Retina (tissue), 1 donor: ENCODE measurements around the gene ASTL.
"Not testable (repeated sequence)": the region's sequence is repeated elsewhere in the genome, so short reads cannot be mapped to it uniquely, and the experiment has no call there.

Experiments
- DNase-seq: peaks from one replicate; pipeline ENCODE4 v3.0.0-alpha.2; 2016

The ASTL gene

DNA sequence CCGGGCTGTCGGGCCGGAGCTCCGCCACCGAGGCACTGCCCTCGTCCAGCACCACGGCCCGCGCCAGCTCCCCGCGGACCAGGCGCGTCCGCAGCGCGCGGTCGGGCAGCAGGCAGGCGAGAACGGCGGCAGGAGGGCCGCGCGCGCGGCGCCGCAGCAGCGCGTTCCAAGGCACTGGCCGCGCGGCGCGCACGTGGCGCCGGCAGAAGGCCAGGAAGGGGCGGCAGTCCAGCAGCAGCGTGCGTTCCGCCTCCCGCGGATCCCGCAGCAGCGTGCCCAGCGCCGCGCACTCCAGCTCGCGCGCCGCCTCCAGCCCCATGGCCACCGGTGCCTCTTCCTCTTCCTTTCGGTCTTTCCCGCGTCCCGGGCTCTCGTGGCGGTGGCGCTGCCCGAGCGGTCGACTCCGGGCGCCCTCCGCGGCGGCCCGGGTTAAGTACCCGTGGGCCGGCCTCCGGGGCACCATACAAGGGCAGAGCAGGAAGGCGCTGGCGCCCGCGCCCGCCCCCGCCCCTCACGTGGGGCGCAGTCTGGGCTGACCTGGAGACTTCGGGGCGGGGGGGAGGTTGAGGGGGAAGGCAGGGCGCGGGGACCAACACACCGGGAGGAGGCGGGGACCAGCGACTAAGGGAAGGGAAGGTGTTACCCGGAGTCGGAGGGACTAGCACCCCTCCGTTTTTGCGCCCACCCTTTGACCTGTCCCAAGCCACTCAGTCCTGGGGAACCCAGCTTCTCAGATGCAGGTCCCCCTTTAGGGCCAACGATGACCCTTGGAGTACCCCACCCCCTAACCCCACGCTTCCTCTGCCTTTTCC, 6.9 kb upstream of the ASTL start, which contains the start of gene DUSP2:
DUSP2 (minus strand) TSS at position 405 of the 812 bp plus-strand sequence; CDS start at position 319, 86 bp downstream.
- peak; percentile 88 for DNase-seq

DNA sequence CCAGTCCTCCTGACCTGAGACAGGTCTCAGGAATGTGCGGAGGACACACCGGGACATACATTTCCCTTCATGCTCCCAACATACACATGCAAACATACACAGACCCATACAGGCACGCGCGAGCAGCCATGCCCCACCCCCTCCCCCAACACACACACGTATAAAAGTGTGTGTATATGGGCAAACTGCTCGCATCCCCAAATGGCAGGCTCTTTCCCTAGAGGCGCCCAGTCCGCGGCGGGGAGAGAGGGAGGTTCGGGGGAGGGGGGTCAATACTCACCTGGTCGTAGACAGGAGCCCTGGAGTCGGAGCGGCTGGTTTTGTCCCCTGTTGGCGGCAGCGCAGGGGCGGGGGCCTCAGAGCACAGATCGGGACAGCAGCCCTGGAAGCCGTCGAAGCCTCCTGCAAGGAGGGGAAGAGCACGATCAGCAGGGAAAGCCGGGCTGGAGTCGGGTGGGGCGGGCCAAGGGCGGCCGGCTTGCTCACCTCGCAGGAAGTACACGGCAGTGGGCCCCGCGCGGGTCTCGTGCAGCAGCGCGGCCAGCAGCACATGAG, 6.3 kb upstream of the ASTL start:
- peak; percentile 72 for DNase-seq

DNA sequence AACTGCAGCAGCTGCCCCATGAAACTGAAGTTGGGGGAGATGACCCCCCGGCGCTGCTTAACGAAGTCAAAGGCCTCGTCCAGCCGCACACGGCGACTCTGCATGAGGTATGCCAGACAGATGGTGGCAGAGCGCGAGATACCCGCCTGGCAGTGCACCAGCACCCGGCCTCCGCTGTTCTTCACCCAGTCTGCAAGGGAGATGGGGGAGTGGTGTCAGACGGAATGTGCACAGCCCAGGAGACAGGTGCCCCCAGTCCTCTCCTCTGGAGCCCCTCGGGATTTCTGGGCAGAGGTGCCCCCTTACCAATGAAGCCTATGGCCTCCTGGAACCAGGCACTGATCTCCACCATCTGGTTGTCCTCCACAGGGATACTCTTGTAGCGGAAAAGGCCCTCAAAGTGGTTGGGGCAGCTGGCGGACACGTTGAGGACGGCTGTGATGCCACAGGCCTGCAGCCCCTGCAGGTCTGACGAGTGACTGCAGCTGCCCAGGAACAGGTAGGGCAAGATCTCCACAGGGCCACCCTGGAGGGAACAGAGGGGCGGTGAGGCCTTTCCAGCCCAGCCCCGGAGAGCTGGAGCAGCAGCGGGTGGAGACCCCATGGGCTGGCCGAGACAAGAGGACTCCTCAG, 5.7 kb upstream of the ASTL start:
- DNase-seq = peak; percentile 42

DNA sequence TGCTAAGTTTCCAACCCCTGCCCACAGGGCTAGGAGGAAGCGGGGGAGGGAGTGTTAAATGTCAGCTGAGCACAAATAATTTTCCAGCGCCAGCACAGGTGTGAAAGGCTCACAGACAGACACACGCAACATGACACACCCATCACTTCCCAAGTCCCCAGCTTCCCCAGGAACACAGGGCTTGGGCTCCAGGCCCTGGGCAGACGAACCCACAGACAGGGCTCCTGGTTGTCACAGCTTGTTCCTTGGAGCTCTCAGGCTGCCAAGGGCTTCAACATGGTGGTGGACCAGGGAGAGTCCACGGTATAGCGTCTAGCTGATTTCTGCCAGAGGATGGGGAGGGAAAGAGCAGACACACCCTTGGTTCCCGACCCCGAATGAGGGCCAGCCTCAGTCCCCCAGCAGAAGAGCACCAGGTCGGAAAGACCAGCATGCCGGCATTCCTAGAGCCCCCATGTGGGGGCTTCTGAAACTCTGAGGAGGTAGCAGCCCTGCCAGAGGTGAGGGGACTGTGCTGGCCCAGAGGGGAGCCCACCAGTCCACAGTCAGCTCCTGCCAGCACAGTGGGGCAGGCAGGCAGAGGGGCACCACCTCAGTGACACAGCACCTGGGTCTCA, 5.0 kb upstream of the ASTL start:
- no peak for DNase-seq

DNA sequence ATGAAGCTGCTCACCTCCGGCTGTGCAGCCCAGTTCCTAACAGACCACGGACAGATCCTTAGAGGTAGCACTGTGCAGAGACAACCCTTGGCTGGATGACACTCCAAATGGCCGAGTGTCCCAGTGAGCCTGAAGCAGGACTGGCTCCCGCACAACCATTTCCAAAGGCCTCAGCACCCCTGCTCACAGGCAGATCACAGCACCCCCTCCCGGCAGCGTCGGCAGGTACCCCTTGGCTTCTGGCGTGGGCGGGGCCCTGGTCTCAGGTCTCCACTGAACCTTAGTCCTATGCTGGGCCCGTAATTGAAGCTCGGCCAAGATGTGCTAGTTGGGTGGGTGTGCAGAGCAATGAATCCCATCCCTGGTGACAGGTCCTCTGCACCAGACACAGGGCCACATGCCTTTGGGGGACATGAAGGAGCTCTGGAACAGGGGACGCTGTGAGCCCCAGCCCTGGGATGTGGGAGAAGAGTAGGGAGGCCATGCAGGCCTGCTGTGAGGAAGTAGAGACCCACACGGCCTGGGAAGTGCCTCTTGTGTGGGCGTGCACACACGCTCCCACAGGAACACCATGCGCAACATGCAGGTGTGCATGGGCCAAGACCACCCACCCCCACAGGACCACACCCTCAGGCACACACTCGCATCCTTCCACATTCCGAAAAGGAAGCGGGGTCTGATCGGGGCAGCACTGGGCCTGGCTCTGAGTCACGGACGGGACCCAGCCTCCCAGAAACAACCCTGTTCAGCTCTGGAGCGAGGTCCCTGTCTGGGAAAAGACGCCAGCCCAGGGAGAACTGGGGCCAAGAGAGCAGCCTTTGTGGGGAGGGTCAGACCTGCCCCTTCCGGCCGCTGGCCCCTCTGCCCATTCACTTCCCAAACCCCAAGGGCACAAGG, 4.2 kb upstream of the ASTL start:
- DNase-seq = no peak

DNA sequence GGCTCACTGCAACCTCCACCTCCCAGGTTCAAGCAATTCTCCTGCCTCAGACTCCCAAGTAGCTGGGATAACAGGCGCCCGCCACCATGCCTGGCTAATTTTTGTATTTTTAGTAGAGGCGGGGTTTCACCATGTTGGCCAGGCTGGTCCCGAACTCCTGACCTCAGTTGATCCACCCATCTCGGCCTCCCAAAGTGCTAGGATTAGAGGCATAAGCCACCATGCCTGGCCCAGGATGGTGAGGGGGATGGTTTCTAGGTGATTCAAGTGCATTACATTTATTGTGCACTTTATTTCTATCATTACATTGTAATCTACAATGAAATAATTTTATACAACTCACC, 3.3 kb upstream of the ASTL start:
- not testable (repeated sequence) for DNase-seq

DNA sequence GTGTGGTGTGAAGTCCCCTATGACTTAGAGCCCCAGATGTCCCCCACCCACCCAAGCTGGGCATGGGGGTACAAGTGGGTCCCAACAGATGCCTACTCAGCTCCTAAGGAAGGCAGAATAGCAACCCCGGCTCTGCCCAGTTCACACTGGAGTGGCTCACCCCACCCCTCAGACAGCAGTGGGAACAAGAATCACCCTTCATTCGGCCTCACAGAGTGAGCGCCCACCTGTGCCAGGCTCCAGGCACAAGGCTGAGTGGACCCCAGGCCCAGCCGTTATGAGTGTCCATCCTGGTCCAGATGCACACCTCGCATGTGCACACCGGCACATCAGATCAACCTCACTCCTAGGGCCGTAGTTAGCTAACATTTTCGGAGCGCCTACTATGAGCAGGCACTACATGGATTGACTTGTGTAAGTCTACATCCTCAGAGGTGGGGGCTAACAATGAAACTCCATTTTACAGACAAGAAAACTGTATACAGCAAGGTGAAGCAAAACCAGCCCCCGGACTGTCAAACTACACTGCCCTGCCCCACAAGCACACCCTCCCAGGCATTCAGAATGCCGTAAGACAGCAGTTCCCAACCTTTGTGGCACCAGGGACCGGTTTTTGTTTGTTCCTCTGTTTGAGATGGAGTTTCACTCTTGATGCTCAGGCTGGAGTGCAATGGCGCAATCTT, 2.8 kb upstream of the ASTL start:
- no peak for DNase-seq

DNA sequence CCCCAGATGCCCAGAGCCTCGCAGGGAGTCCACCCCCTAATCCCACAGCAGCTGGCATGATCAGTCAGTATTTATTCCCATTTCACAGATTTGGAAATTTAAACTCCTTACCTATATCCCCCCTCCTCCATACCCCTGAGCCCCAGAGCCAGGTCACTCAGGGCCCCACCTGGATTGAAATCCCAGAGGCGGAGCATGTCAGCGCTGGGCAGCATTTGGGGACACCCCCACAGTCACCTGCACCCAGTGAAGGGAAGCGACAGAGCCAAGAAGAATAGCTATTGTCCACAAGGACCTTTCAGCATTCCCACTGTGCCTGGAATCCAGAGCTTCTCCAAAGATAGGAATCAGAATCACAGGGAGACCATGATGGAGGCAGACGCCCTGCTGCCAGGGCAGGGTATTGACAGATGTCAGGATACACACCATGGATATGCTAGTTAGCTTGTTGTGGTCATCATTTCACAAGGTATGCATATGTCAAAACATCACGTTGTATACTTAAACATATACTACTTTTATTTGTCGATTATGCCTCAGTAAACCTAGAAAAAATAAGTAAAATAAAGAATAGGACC, 968 bp upstream of the ASTL start:
- no peak for DNase-seq

DNA sequence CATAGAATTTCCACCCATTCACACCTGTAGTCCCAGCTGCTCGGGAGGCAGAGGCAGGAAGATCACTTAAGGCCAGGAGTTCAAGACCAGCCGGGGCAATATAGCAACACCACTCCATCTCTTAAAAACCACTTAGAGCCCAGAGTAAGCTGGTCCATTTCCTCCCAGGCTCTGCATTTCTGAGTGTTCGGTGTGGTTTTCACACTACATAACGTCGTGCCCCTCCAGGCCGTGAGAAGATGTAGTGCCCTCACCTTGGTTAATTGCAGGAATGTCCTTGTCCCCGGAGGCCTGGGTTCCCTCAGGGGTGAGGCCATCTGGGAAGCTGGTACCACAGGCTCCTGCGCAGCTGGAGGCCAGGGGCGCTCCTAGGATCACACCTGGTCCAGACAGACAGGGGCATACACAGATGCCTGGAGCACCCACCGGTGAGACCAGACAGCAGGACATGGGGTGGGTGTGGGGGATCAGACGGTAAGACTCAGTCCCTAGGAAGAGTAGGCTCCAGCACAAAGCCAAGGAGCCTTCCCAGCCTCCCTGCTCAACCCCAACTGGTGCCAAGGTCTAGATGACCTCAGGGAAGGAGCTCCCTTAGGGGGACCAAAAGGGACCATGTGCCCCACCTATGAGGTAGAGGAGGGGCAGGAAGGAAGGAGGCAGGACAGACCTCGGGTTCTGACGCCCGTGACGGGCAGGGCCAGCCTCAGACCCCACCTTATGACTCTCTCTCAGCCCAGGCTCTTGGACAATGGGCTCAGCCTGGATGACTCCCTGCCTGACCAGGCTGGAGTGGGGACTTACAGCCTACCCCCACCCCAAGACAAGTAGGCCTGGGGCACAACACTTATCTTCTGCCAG, 752 bp downstream of the ASTL start:
- no peak for DNase-seq

DNA sequence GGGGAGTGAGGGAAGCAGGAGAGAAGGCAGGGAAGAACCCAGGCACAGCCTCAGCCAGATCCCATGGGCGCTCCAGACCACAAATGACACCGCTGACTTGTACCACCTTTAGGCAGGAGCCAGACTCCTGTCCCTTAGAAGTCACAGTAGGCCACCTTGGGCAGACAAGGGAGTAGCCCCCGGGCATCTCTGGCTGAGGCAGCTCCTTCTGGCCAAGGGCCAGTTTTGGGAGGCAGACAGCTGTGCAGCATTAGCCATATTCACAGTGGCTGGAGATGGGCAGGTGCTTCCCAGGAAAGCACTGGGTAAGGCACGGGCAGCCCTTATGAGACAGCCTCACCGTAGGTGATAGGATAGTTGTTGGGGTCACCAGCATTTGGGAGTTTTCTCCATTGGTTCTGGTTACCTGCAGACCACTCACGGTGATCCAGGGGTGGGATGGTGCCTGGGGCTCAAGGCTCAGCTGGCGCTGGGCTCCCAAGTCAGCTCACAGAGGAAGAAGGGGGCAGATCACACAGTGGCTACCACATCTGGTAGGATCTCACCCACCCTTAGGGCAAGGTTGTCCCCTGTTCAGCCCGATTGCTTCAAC, 2.1 kb downstream of the ASTL start:
- no peak for DNase-seq

DNA sequence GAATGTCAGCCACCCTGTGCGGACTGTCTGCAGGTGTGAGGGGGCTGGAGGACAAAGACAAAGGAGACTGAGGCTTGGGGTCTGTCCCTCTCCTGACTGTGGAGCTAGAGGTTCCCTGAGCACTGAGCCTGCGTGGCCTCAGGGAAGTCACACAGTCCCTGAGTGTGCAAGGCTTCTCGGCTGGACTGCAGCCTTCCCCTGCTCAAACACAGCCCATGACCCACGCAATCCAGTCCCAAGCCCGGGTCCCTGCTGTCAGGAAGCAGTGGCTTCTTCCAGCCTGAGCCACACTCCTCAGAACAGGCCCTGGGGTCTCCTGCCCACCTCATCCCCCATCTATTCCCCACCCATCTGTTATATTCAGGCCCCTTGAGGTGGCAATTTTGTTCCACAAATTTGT, 2.7 kb downstream of the ASTL start:
- DNase-seq = no peak

DNA sequence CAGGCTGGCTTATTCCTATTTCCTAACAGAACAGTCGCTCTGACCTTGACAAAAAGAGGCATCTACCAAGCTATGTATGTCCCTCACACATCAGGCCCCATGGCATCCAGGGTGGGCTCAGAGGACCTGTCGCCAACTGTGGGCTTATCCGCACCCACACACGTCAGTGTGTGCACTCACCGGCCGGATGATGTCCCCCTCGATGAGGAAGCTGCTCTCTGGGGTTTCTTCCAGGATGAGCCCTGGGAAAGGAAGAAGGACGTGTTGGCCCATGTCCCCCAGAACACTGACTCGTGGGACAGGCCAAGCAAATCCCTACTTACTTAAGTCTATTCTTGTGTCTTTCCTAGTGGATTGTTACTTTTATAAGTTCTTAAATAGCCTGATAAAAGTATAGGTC, 3.1 kb downstream of the ASTL start:
- no peak for DNase-seq

DNA sequence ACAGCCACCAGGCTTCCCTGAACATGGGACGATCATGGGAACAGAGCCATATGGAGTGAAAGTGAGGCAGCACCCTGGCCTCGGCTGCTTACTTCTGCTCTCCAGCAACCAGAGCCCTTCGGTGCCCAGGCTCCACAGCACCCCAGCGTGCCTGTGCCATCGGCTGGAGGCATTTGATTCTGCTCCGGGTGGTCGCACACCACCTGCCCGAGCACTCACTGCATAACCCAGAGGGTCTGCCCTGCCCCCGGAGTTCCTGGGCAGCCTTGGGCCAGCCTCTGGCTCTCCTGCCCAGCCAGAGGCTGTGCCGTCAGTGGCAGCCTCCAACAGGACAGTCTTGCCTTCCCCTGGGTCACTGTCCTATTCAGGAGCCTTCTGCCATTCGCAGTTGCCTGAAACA, 3.9 kb downstream of the ASTL start:
- DNase-seq = no peak

DNA sequence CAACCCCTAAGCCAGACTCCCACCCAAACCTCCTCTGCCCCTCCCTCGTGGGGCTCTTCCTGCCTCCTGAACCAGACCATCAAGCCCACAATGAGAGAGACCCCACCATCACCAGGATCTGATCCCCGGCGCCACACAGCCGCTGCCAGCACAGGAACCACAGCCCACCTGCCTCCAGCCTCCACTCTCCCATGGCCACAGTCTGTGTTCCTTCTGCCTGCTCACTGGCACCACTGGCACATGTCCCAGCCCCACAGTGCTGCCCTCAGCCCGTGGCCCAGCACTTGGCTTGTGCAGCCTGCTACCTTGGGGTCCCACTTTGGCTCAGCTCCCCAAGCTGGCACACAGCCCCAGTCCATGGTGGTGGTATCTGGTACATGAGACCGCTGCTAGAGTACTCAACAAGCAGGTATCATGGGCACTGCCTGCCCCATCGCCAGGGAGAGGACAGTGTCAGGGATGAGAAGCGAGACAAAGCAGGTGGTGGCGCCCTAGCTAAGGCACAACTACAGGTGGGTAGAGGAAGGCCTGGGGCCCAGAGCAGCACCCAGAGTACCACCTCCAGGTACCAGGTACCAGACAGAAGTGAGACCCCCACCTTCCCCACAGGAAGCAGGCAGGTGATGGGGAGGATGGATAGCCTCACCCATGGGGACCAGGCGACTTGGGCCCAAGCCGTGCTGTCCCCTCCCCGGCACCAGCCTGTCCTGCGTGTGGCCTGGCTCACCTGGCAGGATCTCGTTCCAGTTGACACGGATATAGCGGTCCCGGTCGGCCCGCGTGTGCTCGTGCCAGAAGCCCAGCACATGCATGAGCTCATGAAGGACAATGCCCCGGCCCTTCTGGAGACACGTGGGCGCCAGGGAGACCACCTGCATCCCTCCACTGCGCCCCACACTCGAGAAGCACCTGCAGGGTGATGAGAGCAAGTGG, 6.2 kb downstream of the ASTL start:
- DNase-seq = no peak

DNA sequence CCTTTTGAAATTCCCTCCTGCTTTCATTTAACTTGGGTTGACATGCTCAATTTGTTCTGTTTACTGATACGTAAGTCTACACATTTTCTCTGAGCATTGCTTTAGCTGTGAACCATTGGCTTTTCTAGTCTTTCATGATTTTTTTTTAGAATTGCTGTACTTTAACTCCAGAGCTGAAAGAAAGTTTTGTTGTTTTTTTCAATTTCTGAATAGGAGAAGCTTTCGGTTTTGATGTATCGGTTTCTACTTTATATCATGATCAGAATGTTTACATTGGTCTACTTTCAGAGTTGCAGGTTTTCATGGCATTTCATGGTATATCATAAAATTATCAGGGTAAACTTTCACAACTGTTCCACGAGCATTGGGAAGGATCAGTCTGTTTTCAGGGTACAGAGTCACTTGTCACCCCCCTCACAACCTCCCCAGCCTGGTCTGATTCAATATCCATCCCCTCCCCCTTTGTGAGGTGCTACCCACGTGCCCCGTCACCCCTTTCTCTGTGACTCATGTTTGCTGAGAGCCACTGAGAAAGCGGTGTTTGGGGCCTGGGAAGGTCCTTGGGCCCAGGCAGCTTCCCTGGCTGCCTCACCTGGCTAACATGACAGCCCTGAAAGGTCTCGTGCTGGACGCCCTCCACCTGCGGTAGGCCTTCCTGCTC, 7.0 kb downstream of the ASTL start:
- DNase-seq = no peak

DNA sequence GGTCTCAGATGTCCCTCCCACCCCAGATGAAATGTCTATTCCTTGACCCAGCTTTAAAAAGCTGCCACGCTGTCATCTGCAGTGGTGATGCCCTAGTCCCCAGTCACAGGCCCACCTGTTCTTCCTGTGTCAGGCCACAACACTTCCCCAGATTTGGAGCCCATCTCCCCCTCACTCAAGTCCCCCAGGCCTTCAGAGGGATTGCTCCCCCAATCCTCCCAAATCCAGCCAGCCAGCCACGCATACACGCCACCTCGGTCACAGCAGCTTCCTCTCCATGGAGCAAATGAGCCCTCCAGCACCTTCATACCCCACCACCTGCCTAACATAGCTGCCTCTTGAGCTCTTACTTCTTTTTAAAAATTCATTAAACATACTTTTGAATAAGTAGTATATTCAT, 7.8 kb downstream of the ASTL start:
- DNase-seq = no peak

DNA sequence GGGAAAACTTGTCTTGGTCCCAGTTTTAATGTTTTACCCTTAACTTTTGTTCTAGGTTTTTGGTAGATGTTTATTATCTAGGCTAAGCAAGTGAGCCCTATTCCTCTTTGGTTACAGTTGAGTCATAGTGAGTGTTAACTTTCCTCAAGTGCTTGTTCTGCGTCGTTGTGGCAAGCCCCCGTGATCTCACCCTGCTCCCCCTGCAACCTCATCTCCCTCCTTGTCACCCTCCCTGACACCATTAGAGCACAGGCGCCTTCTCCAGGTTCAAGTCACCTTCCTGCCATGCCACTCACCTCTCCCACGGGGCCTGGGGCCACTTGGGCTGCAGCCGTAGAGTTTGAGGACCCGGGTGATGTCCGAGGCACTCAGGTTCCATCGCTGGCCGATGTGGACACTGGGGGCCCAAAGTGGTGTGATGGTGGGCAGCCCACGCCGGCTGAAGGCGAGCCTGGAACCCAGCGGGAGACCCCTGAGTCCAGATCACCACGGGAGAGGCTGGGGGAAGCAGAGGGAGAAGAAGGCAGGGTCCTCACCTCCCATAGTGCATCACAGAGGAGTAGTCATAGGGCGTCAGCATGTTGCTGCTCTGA, 8.7 kb downstream of the ASTL start:
- no peak for DNase-seq

DNA sequence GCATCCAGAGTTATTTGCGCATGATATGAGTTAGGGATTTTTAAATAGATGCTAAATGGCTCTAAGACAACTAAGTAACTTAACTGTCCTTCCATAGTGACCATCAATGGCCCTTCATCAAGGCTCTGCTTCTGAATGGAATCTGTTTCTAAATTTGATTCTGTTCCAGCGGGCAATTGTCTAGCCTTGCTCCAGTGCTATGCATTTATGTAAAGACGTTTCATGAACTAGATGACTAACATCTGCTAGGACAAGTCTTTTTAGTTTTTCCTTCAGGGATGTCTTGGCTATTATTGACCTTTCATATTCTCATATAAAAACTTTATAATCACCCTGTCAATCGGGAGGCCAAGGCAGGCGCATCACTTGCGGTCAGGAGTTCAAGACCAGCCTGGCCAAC, 9.8 kb downstream of the ASTL start:
- no peak for DNase-seq
